HCT116 (cell line): ENCODE results near the gene TCF12. TPM values are rescaled to one million over a fixed set of nuclear protein-coding genes. Genes with fewer than 3 reads are reported as not detected.

Source experiments
- ATAC-seq: fragments of 200-7000 bp; cut with Tn5 transposase; 2 replicates; pipeline ENCODE4 v1.9.1; 2020; ENCODE audit warnings: mild to moderate bottlenecking, moderate library complexity
- BruUV-seq: library from RNA; stranded (reverse); fragments of 400-500 nt; replicated peaks from 2 replicates; lab custom pipeline; 2021; lab: Mats Ljungman, UMichigan
- CTCF ChIA-PET: fragments of 300-600 bp; sonication (Branson Sonifier 250); formaldehyde crosslinking; loops from one replicate; lab custom pipeline; 2021; ENCODE audit warnings: antibody characterized with exemption; lab: Charles Lee
- POLR2A ChIA-PET: fragments of 300-600, 350-600 bp; sonication (Branson Sonifier 250); formaldehyde crosslinking; loops from one replicate; lab custom pipeline; 2021; ENCODE audit warnings: antibody characterized with exemption; lab: Charles Lee
- RAD21 ChIA-PET, 2 experiments: fragments of 300-600 bp; sonication (Branson Sonifier 250); formaldehyde crosslinking; loops; one replicate each; lab custom pipeline; 2023; ENCODE audit warnings: low total read pairs in 2 of 2; ENCODE audit not compliant: uncharacterized antibody in 2 of 2, unreplicated experiment in 2 of 2, low non-redundant PET in 1 of 2; lab: Charles Lee
- DNase-seq: peaks from one replicate; pipeline ENCODE4 v3.0.0-alpha.2; 2010; ENCODE audit warnings: low read depth, low spot score
- H2AFZ ChIP-seq: fragments of 200-600 bp; shearing (Covaris generic), sonication (generic); 2 replicates; pipeline ENCODE4 v1.6.1; 2017; ENCODE audit warnings: low read depth, mixed run types, mixed read lengths, antibody characterized with exemption, low read length; ENCODE audit not compliant: poor library complexity, severe bottlenecking
- H3K27ac ChIP-seq: 2 replicates; pipeline ENCODE4 v1.5.1; 2012; ENCODE audit warnings: low read depth, low read length
- H3K27me3 ChIP-seq: fragments of 200-600 bp; sonication (generic); 2 replicates; pipeline ENCODE4 v1.6.1; 2016; ENCODE audit warnings: mixed run types, low read length, mixed read lengths; ENCODE audit not compliant: insufficient read depth
- H3K36me3 ChIP-seq, 2 experiments: fragments of 200-500 bp in 1 of 2; fragments of 200-600 bp in 1 of 2; sonication (Bioruptor generic) in 1 of 2; sonication (generic) in 1 of 2; 2 replicates each; pipeline versions ENCODE4 v1.5.1 to v1.6.1; 2014 to 2016; ENCODE audit warnings: low read length in 2 of 2, inconsistent platforms in 1 of 2, mixed read lengths in 1 of 2, mixed run types in 1 of 2; ENCODE audit not compliant: insufficient read depth in 2 of 2, control insufficient read depth in 1 of 2
- H3K4me1 ChIP-seq, 2 experiments: fragments of 200-600 bp in 1 of 2; sonication (generic) in 1 of 2; 2 replicates each; pipeline versions ENCODE4 v1.5.1 to v1.6.1; 2012 to 2017; ENCODE audit warnings: low read length in 2 of 2, inconsistent platforms in 1 of 2, mild to moderate bottlenecking in 1 of 2, mixed read lengths in 1 of 2, mixed run types in 1 of 2, moderate library complexity in 1 of 2; ENCODE audit not compliant: insufficient read depth in 2 of 2, control insufficient read depth in 1 of 2
- H3K4me2 ChIP-seq: fragments of 200-600 bp; sonication (generic); 2 replicates; pipeline ENCODE4 v1.6.1; 2017; ENCODE audit warnings: mixed run types, low read length, mixed read lengths
- H3K4me3 ChIP-seq, 2 experiments: fragments of 200-600 bp in 1 of 2; sonication (generic) in 1 of 2; replicated peaks in 1 of 2; 2 replicates each; pipeline ENCODE4 v1.5.1; 2011 to 2016; ENCODE audit warnings: low read length in 2 of 2, control low read depth in 1 of 2, low read depth in 1 of 2, mild to moderate bottlenecking in 1 of 2, mixed read lengths in 1 of 2, mixed run types in 1 of 2
- H3K79me2 ChIP-seq: fragments of 200-600 bp; sonication (generic); 2 replicates; pipeline ENCODE4 v1.6.1; 2017; ENCODE audit warnings: mild to moderate bottlenecking, mixed run types, low read length, moderate library complexity, mixed read lengths; ENCODE audit not compliant: insufficient read depth
- H3K9ac ChIP-seq: fragments of 200-600 bp; sonication (generic); 2 replicates; pipeline ENCODE4 v1.6.1; 2016; ENCODE audit warnings: low read length, mixed read lengths
- H3K9me2 ChIP-seq: fragments of 200-600 bp; sonication (generic), shearing (Covaris generic); 2 replicates; pipeline ENCODE4 v1.6.1; 2017; ENCODE audit warnings: mixed run types, mild to moderate bottlenecking, moderate library complexity; ENCODE audit not compliant: insufficient read depth
- H3K9me3 ChIP-seq, 2 experiments: fragments of 200-500 bp in 1 of 2; fragments of 200-600 bp in 1 of 2; sonication (Bioruptor generic) in 1 of 2; sonication (generic) in 1 of 2; 2 replicates each; pipeline ENCODE4 v1.6.1; 2014 to 2017; ENCODE audit warnings: low read length in 2 of 2, mixed read lengths in 2 of 2, inconsistent platforms in 1 of 2, low read depth in 1 of 2, mild to moderate bottlenecking in 1 of 2, mixed run types in 1 of 2, moderate library complexity in 1 of 2; ENCODE audit not compliant: control insufficient read depth in 1 of 2, insufficient read depth in 1 of 2
- H4K20me1 ChIP-seq: fragments of 200-600 bp; sonication (generic), shearing (Covaris generic); 2 replicates; pipeline ENCODE4 v1.6.1; 2017; ENCODE audit warnings: mixed run types, mild to moderate bottlenecking, moderate library complexity; ENCODE audit not compliant: insufficient read depth
- CEBPB ChIP-seq: IDR thresholded peaks from 2 replicates; pipeline ENCODE4 v1.6.1; 2012; ENCODE audit warnings: low read depth
- CTCF ChIP-seq, 3 experiments: fragments of 200-600 bp in 1 of 3; sonication (generic) in 1 of 3; IDR thresholded peaks in 2 of 3; conservative IDR thresholded peaks in 1 of 3; 2 replicates each; pipeline ENCODE4 v1.5.1; 2012 to 2017; ENCODE audit warnings: low read depth in 2 of 3, low read length in 2 of 3, antibody characterized with exemption in 1 of 3, borderline replicate concordance in 1 of 3, control low read depth in 1 of 3, mild to moderate bottlenecking in 1 of 3, mixed read lengths in 1 of 3, mixed run types in 1 of 3, moderate library complexity in 1 of 3; ENCODE audit not compliant: insufficient read depth in 1 of 3
- ELF1 ChIP-seq: IDR thresholded peaks from 2 replicates; pipeline ENCODE4 v1.6.1; 2012; ENCODE audit warnings: low read depth, borderline replicate concordance
- FOSL1 ChIP-seq: IDR thresholded peaks from 2 replicates; pipeline ENCODE4 v1.6.1; 2012; ENCODE audit warnings: low read depth
- MAX ChIP-seq: IDR thresholded peaks from 2 replicates; pipeline ENCODE4 v1.6.1; 2012
- POLR2A ChIP-seq: IDR thresholded peaks from 2 replicates; pipeline ENCODE4 v1.7.0; 2011; ENCODE audit warnings: borderline replicate concordance; ENCODE audit not compliant: insufficient read depth, insufficient read length; ENCODE audit errors: extremely low read depth
- RAD21 ChIP-seq: IDR thresholded peaks from 2 replicates; pipeline ENCODE4 v1.6.1; 2012; ENCODE audit warnings: low read depth, mild to moderate bottlenecking
- SIN3A ChIP-seq: IDR thresholded peaks from 2 replicates; pipeline ENCODE4 v1.6.1; 2012; ENCODE audit warnings: low read depth
- SP1 ChIP-seq: IDR thresholded peaks from 2 replicates; pipeline ENCODE4 v1.6.1; 2012; ENCODE audit warnings: low read depth
- TCF7L2 ChIP-seq: IDR thresholded peaks from 2 replicates; pipeline ENCODE4 v1.7.0; 2011; ENCODE audit warnings: borderline replicate concordance, inconsistent platforms; ENCODE audit not compliant: insufficient read depth, insufficient read length; ENCODE audit errors: extremely low read depth
- YY1 ChIP-seq: IDR thresholded peaks from 2 replicates; pipeline ENCODE4 v1.6.1; 2011; ENCODE audit warnings: low read length, low read depth, moderate library complexity, mild to moderate bottlenecking; ENCODE audit not compliant: insufficient replicate concordance; ENCODE audit errors: extremely low read depth
- ZBTB33 ChIP-seq: IDR thresholded peaks from 2 replicates; pipeline ENCODE4 v1.6.1; 2011; ENCODE audit warnings: mild to moderate bottlenecking, low read length, moderate library complexity; ENCODE audit not compliant: insufficient replicate concordance; ENCODE audit errors: extremely low read depth
- ZNF274 ChIP-seq: fragments of 200-500 bp; sonication (Bioruptor generic); IDR thresholded peaks from 2 replicates; pipeline ENCODE4 v1.6.1; 2014; ENCODE audit warnings: mild to moderate bottlenecking, low read depth, low read length, inconsistent platforms
- intact Hi-C: fragments of 100-400 bp; cut with micrococcal nuclease; formaldehyde crosslinking; loops from 2 replicates; pipeline ENCODE4 v1.10.0; 2022
- total RNA-seq: library from RNA; stranded (reverse); gene quantifications from one replicate; pipeline ENCODE4 v1.2.1, GENCODE V29; 2021; ENCODE audit not compliant: unreplicated experiment

The TCF12 gene
- total RNA-seq, 1 experiment from 2014 or later = 71.6 TPM

GRCh38 chr15:57312006-57312317 lies 393.5 kb downstream of the TCF12 start:
- Histone ChIP-seq H3K79me2 (no peaks in the 10 kb centered on the region), H3K36me3 (no peaks in the 10 kb centered on the region)
- CTCF ChIA-PET = no interaction called here
- intact Hi-C loops = no loop called here
- no peak for TF ChIP-seq CTCF (IDR thresholded peaks at IDR 0.05 in 2 of 3, conservative IDR thresholded peaks at IDR 0.05 in 1 of 3; ENCODE audit: borderline replicate concordance in 1 of 3, insufficient read depth in 1 of 3, low read depth in 2 of 3, low read length in 2 of 3)
- TF ChIP-seq SP1 = no peak
- TF ChIP-seq POLR2A = no peak
- TF ChIP-seq SIN3A = no peak
- TF ChIP-seq FOSL1 = no peak
- TF ChIP-seq YY1 = no peak
- TF ChIP-seq ZBTB33 = no peak
- TF ChIP-seq MAX = no peak
- TF ChIP-seq TCF7L2 = no peak
- TF ChIP-seq CEBPB = no peak
- no peak for TF ChIP-seq RAD21
- TF ChIP-seq ZNF274 = no peak
- no peak for TF ChIP-seq ELF1
- TF ChIP-seq, all 23 proteins: peak for 0
- no TSS peak for BruUV-seq
- Histone ChIP-seq H3K27me3 (no peaks in the 10 kb centered on the region), H3K4me3 (no peak overlapping the region), H2AFZ (no peak overlapping the region), H3K9me2 (no peaks in the 10 kb centered on the region), H3K27ac (no peak overlapping the region), H4K20me1 (no peaks in the 10 kb centered on the region), H3K4me2 (no peak overlapping the region), H3K9ac (no peak overlapping the region), H3K9me3 (no peaks in the 10 kb centered on the region), H3K4me1 (no peaks in the 10 kb centered on the region)
- no peak for ATAC-seq
- no peak for DNase-seq
- ChIA-PET POLR2A (no interaction called here), RAD21 (no interaction called here)
